ENCODE results near the gene CYGB.

CYGB gene

GRCh38 chr17:76550712-76551615 is 13.5 kb upstream of the CYGB start:
- no peak for DNase-seq (ENCODE audit: low spot score)

DNA sequence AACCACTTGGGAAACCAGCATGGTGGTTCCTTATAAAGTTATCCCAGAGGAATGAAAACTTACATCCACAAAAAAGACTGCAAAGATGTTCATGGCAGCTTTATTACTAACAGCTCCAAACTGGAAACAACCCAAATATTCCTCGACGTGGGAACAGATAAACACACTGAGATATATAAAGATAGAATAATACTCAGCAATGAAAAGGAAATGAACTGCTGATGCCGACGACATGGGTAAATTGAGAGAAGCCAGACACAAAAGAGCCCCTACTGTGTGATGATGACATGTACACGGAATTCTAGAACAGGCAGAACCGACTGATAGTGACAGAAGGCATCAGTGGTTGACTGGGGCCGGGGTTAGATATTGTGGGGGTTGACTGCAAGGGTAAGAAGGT is 12.0 kb upstream of the CYGB start:
- DNase-seq (ENCODE audit: low spot score): no peak

DNA sequence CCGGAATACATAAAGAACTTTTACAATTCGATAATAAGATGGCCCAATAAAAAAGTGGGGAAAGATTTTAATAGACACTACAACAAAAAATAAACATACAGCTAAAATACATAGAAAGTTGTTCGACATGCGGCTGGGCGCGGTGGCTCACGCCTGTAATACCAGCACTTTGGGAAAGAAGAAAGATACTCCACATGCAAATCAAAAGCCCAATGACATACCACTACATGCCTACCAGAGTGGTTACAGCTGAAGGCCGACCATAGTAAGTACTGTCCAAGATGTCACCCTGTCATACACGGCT is 11.7 kb upstream of the CYGB start:
- no peak for DNase-seq (ENCODE audit: low spot score)

DNA sequence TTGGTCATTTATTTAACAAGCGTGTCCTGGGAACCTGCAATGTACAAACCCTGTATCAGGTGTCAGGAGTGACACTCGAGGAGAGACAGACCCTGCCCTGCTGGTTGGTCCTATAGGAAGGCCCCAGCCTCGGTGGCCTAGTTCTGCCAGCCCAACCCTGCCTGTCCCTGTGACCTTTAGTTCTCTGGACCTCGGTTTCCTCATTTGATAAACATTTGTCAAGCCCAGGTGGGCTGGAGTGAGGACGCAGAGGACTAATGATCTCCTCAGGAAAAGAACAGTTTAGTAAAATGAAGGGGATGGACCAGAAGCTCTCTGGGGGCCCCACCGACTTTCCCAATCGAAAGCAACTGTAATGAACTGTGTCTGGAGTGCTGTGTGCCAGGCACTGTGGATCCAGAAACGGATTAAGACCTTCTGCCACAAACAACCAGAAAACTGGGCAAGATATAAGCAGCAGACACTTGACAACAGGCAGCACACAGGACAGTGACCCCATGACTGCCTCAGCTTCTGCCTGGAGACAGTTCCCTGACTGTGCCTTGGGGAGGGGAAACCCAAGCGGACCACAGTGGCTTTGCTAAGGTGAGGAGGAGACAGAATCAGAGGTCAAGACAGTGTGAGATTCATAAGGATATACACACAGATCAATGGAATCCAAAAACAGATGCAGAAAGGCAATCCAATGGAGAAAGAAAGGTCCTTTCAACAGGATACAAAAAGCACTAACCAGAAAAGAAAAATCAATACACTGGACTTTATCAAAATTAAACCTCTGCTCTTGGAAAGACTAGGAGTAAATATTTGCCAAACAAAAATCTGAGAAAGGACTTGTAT is 11.1 kb upstream of the CYGB start:
- no peak for DNase-seq (ENCODE audit: low spot score)

DNA sequence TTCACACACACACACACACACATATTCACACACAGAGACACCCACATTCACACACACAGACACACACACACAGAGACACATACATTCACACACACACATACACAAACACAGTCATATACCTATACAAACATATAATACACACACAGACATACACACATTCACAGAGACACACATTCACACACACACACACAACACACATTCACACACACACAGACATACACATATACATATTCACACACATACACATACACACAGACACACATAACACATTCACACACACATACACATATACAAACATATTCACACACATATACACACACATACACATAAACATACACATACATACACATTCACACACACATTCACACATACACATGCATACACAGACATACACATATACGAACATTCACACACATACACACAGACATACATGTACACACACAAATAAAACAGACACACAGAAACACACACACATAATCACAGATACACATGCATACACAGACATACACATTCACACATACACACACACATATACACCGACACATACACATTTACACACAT is 10.2 kb upstream of the CYGB start:
- DNase-seq (ENCODE audit: low spot score): no peak

DNA sequence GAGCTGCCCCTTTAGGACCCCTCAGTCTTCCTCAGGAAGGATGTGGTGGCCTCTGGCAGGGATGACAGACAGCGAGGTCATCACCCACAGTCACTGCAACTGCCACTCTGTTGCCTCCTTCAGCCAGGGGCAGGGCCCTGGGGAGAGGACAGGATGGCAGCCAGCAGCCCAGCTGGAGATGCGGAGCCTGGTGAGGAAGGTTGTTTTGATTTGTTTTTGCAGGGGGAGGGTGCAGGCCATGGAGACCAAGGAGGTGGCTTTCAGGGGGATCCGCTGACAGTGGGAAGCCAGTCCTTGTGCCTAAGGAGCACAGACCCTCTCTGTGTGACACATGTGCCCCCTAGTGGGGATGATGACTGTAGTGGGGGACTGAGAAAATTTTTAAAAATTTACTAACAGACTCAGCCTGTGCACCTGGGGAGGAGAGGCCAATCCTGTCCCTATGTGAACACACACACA is 9.7 kb upstream of the CYGB start:
- peak; percentile 87 for DNase-seq (ENCODE audit: low spot score)

GRCh38 chr17:76546556-76547182 is 9.2 kb upstream of the CYGB start:
- DNase-seq (ENCODE audit: low spot score): no peak

- no peak for DNase-seq (ENCODE audit: low spot score)
These were observed 8.5 kb upstream of the CYGB start for GRCh38 chr17:76545918-76546555.

- DNase-seq (ENCODE audit: low spot score): peak; percentile 68
These were observed 7.2 kb upstream of the CYGB start for GRCh38 chr17:76544546-76545365.

GRCh38 chr17:76543826-76544545 is 6.5 kb upstream of the CYGB start:
- DNase-seq (ENCODE audit: low spot score): peak; percentile 73

- DNase-seq (ENCODE audit: low spot score): no peak
These were observed 5.9 kb upstream of the CYGB start for GRCh38 chr17:76543482-76543825.

DNA sequence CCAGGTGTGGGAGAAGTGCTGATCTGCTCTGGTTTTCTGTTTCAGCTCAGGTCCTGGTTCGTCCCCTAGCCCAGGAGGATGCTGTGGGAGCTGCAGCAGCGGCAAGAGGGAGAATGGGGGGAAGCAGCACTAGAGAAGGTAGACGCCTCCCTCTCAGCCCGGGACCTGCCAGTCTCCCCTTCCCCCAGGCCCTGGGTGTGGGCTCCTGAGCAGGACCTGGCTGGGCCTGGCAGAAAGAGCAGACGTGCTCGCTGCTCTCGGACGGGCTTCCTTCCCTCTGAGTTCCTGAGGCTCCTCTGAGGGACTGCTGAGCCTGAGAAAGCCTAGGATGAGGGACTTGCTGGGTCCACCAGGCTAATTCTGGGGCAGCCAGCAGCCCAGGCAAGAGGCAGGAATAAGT is 5.5 kb upstream of the CYGB start:
- no peak for DNase-seq (ENCODE audit: low spot score)

GRCh38 chr17:76542566-76542971 is 5.1 kb upstream of the CYGB start:
- no peak for DNase-seq (ENCODE audit: low spot score)

DNA sequence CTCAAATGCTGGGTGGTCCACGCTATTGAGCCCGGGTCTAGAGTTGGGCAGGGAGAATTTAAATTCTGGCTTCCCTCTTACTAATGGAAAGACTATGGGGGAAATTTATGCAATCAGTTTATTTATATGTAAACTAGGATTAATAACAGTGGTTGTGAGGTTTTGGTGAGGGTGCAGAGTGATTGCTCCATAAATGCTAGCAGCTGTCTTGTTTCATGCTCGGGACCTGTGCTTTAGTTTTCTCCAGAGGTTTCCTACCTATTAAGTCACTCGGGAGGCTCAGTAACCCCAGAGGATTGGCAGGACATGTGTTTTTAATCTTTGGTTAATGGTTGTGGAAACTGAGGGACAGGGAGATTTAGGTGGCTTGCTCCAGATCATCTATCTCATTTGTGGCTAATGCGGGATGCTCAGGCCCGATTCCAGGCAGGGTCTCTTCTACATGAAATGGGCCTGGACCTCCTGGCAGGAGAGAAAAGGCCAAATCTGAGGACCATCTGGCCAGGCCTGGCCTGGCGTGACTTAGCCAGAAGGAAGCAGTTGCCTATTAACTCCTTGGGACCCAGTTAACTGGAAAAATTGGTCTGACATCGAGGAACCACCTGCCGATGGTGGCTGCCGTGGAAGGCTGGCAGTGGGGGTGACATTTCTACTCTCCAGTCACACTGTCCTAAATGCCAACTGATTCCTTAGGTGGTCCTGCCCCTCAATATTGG is 4.4 kb upstream of the CYGB start:
- no peak for DNase-seq (ENCODE audit: low spot score)

GRCh38 chr17:76540381-76541300 is 3.1 kb upstream of the CYGB start:
- peak; percentile 99 for DNase-seq (ENCODE audit: low spot score)

GRCh38 chr17:76539631-76540271 is 2.2 kb upstream of the CYGB start, which contains the start of gene PRCD:
Gene PRCD, plus strand, starts transcription at chr17:76540044. Its CDS starts 98 bp downstream, at chr17:76540142.
- DNase-seq (ENCODE audit: low spot score): no peak

DNA sequence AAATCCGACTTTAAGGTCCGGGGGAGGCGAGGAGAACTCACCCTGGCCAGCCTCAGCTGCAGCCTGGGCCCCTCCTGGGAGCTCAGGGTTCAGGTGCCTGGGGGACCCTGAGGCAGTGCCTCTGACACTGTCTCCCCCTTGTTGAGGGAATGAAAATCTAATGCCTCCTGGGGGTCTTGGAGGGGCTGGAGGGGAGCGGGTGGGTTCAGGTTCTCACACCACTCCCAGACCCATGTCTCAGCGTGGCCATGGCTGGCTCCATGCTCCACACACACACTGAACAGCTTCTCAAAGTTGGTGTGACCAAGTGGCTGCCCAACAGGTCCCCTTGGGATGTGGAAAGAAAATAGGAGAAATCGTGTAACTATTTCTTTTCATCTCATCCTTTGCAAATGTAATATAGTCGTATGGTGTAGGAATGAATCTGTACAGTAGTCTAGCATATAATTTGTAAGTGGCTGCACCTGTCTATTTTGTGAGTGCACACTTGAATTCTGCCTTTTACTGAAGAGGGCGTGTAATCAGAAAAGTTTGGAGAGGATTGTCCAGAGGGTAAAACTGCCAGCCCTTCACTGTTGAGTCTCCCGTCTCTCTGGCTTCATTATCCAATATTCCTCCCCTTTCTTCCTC is 1.5 kb upstream of the CYGB start:
- DNase-seq (ENCODE audit: low spot score): no peak

Measured in Ammon's horn (tissue), 1 donor.